HepG2 (cell line): ENCODE data around the gene TSPAN13. TPM values are rescaled to one million over a fixed set of nuclear protein-coding genes. Genes with fewer than 3 reads are reported as not detected.

Source experiments
- ATAC-seq: fragments of 200-7000 bp; cut with Tn5 transposase; 3 replicates; pipeline ENCODE4 v1.9.1; 2020; ENCODE audit warnings: mild to moderate bottlenecking, moderate library complexity
- BruUV-seq: library from RNA; stranded (reverse); fragments of 400-500 nt; replicated peaks from 2 replicates; lab custom pipeline; 2021; lab: Mats Ljungman, UMichigan
- CTCF ChIA-PET: fragments of 300-600 bp; formaldehyde crosslinking; extraction: SDS; loops from one replicate; lab custom pipeline; 2021; ENCODE audit warnings: low total read pairs, inconsistent platforms, low intra/inter-chr PET ratio; lab: Yijun Ruan, JAX
- POLR2A ChIA-PET: fragments of 350-600 bp; sonication (Branson Sonifier 250); formaldehyde crosslinking; loops from one replicate; lab custom pipeline; 2020; ENCODE audit warnings: antibody characterized with exemption, inconsistent platforms; lab: Yijun Ruan, JAX
- DNase-seq: peaks from one replicate; pipeline ENCODE4 v3.0.0-alpha.2; 2015; ENCODE audit warnings: low spot score
- FAIRE-seq: peaks from 3 replicates; lab custom pipeline; 2011; peaks lifted over from hg19 to GRCh38; lab: Jason Lieb, UNC
- H2AFZ ChIP-seq: one replicate; pipeline ENCODE4 v1.6.1; 2011; ENCODE audit warnings: low read length, inconsistent platforms
- H3K27ac ChIP-seq: fragments of 300-600 bp; 3 replicates; pipeline ENCODE4 v1.8.0; 2011; ENCODE audit warnings: mixed run types, mild to moderate bottlenecking, mixed read lengths, low read length, inconsistent platforms; ENCODE audit not compliant: insufficient read depth; ENCODE audit errors: extremely low read length
- H3K27me3 ChIP-seq, 2 experiments: fragments of 200-600 bp in 1 of 2; 2 replicates in 1 of 2; 3 replicates in 1 of 2; pipeline versions ENCODE4 v1.6.0 to v1.8.0; 2011; ENCODE audit warnings: low read length in 2 of 2, mild to moderate bottlenecking in 2 of 2, moderate library complexity in 2 of 2, inconsistent platforms in 1 of 2; ENCODE audit not compliant: insufficient read depth in 2 of 2, control insufficient read depth in 1 of 2
- H3K36me3 ChIP-seq, 2 experiments: fragments of 200-600 bp in 1 of 2; replicated peaks in 1 of 2; 2 replicates in 1 of 2; 3 replicates in 1 of 2; pipeline versions ENCODE4 v1.5.1 to v1.8.0; 2011; ENCODE audit warnings: low read length in 2 of 2, inconsistent platforms in 1 of 2; ENCODE audit not compliant: insufficient read depth in 2 of 2, control insufficient read depth in 1 of 2
- H3K4me1 ChIP-seq: 2 replicates; pipeline ENCODE4 v1.5.1; 2012; ENCODE audit warnings: low read length, inconsistent platforms; ENCODE audit not compliant: insufficient read depth
- H3K4me2 ChIP-seq: 2 replicates; pipeline ENCODE4 v1.6.0; 2011; ENCODE audit warnings: low read depth, low read length, inconsistent platforms
- H3K4me3 ChIP-seq, 3 experiments: fragments of 200-600 bp in 1 of 3; sonication (generic), shearing (Covaris generic) in 1 of 3; replicated peaks in 1 of 3; 2 replicates each; pipeline ENCODE4 v1.5.1; 2011 to 2016; ENCODE audit warnings: low read length in 3 of 3, inconsistent platforms in 2 of 3, low read depth in 2 of 3, mild to moderate bottlenecking in 2 of 3, control low read depth in 1 of 3, mixed read lengths in 1 of 3; ENCODE audit not compliant: insufficient read depth in 1 of 3
- H3K79me2 ChIP-seq: one replicate; pipeline ENCODE4 v1.6.1; 2011; ENCODE audit warnings: low read length, inconsistent platforms; ENCODE audit not compliant: insufficient read depth
- H3K9ac ChIP-seq: 2 replicates; pipeline ENCODE4 v1.6.0; 2011; ENCODE audit warnings: mild to moderate bottlenecking, low read depth, low read length, inconsistent platforms; ENCODE audit not compliant: insufficient read depth
- H3K9me3 ChIP-seq: 2 replicates; pipeline ENCODE4 v1.5.1; 2012; ENCODE audit warnings: mild to moderate bottlenecking, low read length
- H4K20me1 ChIP-seq: 2 replicates; pipeline ENCODE4 v1.6.0; 2011; ENCODE audit warnings: inconsistent platforms, mild to moderate bottlenecking, low read length, moderate library complexity; ENCODE audit not compliant: insufficient read depth
- HNRNPUL1 ChIP-seq: fragments of 200-400 bp; formaldehyde crosslinking; IDR thresholded peaks from 2 replicates; pipeline ENCODE4 v1.6.1; 2017; ENCODE audit warnings: low read depth, mild to moderate bottlenecking, low read length, moderate library complexity
- KAT2B ChIP-seq: fragments of 150-350 bp; IDR thresholded peaks from 2 replicates; pipeline ENCODE4 v1.6.1; 2014; ENCODE audit warnings: low read depth, low read length, borderline replicate concordance
- MATR3 ChIP-seq: sonication (generic); formaldehyde crosslinking; IDR thresholded peaks from 2 replicates; pipeline ENCODE4 v1.4.0; 2020; ENCODE audit warnings: missing genetic modification reagents
- RORA ChIP-seq: sonication (generic); formaldehyde crosslinking; IDR thresholded peaks from 2 replicates; pipeline ENCODE4 v1.5.0; 2020; ENCODE audit warnings: mild to moderate bottlenecking, missing genetic modification reagents, moderate library complexity
- SMC3 ChIP-seq: IDR thresholded peaks from 2 replicates; pipeline ENCODE4 v1.6.1; 2011; ENCODE audit warnings: low read length, improper control_type of control experiment
- SRF ChIP-seq: IDR thresholded peaks from 2 replicates; pipeline ENCODE4 v1.6.1; 2011; ENCODE audit warnings: mild to moderate bottlenecking, low read depth, low read length, moderate library complexity
- ZFP62 ChIP-seq: sonication (generic); formaldehyde crosslinking; IDR thresholded peaks from 2 replicates; pipeline ENCODE4 v1.4.0; 2020; ENCODE audit warnings: missing genetic modification reagents
- ZNF121 ChIP-seq: sonication (generic); formaldehyde crosslinking; IDR thresholded peaks from 2 replicates; pipeline ENCODE4 v1.5.0; 2020; ENCODE audit warnings: mild to moderate bottlenecking, missing genetic modification reagents
- ZNF431 ChIP-seq: sonication (generic); formaldehyde crosslinking; IDR thresholded peaks from 2 replicates; pipeline ENCODE4 v1.9.0; 2022; ENCODE audit warnings: missing genetic modification reagents, low read depth, mild to moderate bottlenecking, borderline replicate concordance
- ZNF501 ChIP-seq: sonication (generic); formaldehyde crosslinking; IDR thresholded peaks from 2 replicates; pipeline ENCODE4 v1.5.1; 2020; ENCODE audit warnings: mild to moderate bottlenecking, moderate library complexity, missing genetic modification reagents
- ZNF563 ChIP-seq: sonication (generic); formaldehyde crosslinking; IDR thresholded peaks from 2 replicates; pipeline ENCODE4 v1.8.0; 2022; ENCODE audit warnings: mild to moderate bottlenecking, moderate library complexity, missing genetic modification reagents
- WGBS: methylation state at CpG from one replicate; pipeline ENCODE4 v1.1.6; 2017; ENCODE audit warnings: low lambda C conversion rate; 5-methylcytosine and 5-hydroxymethylcytosine counted together
- in situ Hi-C: cut with HindIII; loops from 2 replicates; pipeline ENCODE4 v1.10.0; 2017; ENCODE audit warnings: low pct_unique_long_range_greater_than_20kb; ENCODE audit not compliant: extremely low pct_ligation_motif_present
- intact Hi-C: fragments of 100-400 bp; cut with micrococcal nuclease; formaldehyde crosslinking; loops from one replicate; pipeline ENCODE4 v1.10.0; 2022; ENCODE audit not compliant: unreplicated experiment
- polyA plus RNA-seq, 8 experiments: library from polyadenylated mRNA; depleted of rRNA in 3 of 8; stranded (reverse) in 7 of 8; unstranded in 1 of 8; fragments of >200 nt; fragmentation: Illumina TruSeq in 4 of 8; extraction: Trizol in 4 of 8; gene quantifications; 2 replicates each; pipeline versions ENCODE4 v1.2.1 to v1.2.3, GENCODE V29; 2011 to 2016; ENCODE audit warnings: low read depth in 4 of 8, missing spikeins in 1 of 8, mixed read lengths in 1 of 8; ENCODE audit not compliant: insufficient read depth in 1 of 8
- total RNA-seq, 5 experiments: library from RNA; depleted of rRNA; stranded (reverse); fragments of >200 nt; fragmentation: Illumina TruSeq; extraction: Trizol; gene quantifications; 2 replicates each; pipeline ENCODE4 v1.2.3, GENCODE V29; 2016; ENCODE audit warnings: low read depth in 1 of 5
- TF ChIP-seq, protein P1 (sequence below): sonication (generic); formaldehyde crosslinking; IDR thresholded peaks from 2 replicates; pipeline ENCODE4 v1.4.0; 2020; ENCODE audit warnings: mild to moderate bottlenecking, missing genetic modification reagents
- TF ChIP-seq, protein P2 (sequence below): IDR thresholded peaks from 2 replicates; pipeline ENCODE4 v1.6.1; 2016
- TF ChIP-seq, protein P3 (sequence below): sonication (generic); formaldehyde crosslinking; IDR thresholded peaks from 2 replicates; pipeline ENCODE4 v1.4.0; 2020; ENCODE audit warnings: mild to moderate bottlenecking, missing genetic modification reagents

Gene TSPAN13
- total and polyA plus RNA-seq, 2 of the 13 experiments (the other 11 are each of a cell fraction or from before 2014, with no cell fraction given): 5.8 to 6.2 TPM

DNA sequence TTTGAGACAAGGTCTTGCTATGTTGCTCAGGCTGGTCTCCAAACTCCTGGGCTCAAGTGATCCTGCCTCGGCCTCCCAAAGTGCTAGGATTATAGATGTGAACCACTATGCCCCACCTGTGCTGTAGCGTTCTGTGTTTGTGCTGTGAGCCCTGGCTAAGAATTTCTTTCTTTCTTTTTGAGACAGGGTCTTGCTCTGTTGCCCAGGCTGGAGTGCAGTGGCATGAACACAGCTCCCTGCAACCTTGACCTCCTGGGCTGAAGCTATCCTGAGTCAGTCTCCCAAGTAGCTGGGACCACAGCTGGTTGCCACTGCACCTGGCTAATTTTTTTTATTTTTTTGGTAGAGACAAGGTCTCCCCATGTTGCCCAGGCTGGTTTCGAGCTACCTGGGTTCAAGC is 11.4 kb downstream of the TSPAN13 start:
- in situ Hi-C loops (no loop called here), intact Hi-C loops (no loop called here)
- Histone ChIP-seq H3K9ac (no peak overlapping the region), H3K79me2 (no peaks in the 10 kb centered on the region), H3K4me2 (no peak overlapping the region), H3K27ac (no peak overlapping the region), H3K27me3 (no peaks in the 10 kb centered on the region), H2AFZ (no peak overlapping the region), H4K20me1 (no peaks in the 10 kb centered on the region), H3K9me3 (no peaks in the 10 kb centered on the region), H3K4me3 (no peak overlapping the region), H3K4me1 (no peaks in the 10 kb centered on the region)
- ChIA-PET CTCF (no interaction called here), POLR2A (no interaction called here)
- no peak for FAIRE-seq
- BruUV-seq: no TSS peak
- ATAC-seq: no peak
- no peak for DNase-seq
- 51% methylated on average over 3 of the region's 3 CpGs for WGBS
- no peak for TF ChIP-seq RORA (CRISPR knock-in tag)
- TF ChIP-seq, protein P1, sequence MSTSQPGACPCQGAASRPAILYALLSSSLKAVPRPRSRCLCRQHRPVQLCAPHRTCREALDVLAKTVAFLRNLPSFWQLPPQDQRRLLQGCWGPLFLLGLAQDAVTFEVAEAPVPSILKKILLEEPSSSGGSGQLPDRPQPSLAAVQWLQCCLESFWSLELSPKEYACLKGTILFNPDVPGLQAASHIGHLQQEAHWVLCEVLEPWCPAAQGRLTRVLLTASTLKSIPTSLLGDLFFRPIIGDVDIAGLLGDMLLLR: no peak
- peak; percentile 61 for TF ChIP-seq ZNF121 (CRISPR knock-in tag)
- TF ChIP-seq, all 625 proteins: peak for 1
- no peaks in the 10 kb centered on the region for H3K36me3 ChIP-seq

DNA sequence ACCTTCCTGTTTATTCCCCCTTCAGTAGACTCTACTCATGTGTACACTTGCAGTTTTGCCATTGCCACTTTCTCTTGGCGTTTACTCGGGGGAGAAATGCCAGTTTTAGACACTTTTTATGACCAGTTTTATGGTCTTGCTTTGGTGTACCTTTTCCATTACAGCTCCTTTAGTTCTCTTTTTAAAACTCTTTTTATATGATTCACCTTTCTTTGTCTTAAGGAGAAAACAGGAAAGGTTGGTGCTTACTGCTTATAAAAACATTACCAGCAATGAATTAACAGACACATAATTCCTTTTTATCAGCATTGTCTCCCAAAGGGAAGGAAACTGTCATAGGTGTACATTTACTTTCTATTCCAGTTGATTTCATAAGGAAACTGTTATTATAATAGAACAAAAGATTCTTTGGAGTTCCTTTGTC is 11.9 kb downstream of the TSPAN13 start:
- BruUV-seq: no TSS peak
- FAIRE-seq (no peak), ATAC-seq (no peak), DNase-seq (no peak)
- Histone ChIP-seq H3K36me3 (no peaks in the 10 kb centered on the region), H3K4me3 (no peak overlapping the region), H3K9me3 (no peaks in the 10 kb centered on the region), H3K4me1 (no peaks in the 10 kb centered on the region), H3K79me2 (no peaks in the 10 kb centered on the region), H3K27ac (no peak overlapping the region), H2AFZ (no peak overlapping the region), H4K20me1 (no peaks in the 10 kb centered on the region), H3K9ac (no peak overlapping the region), H3K27me3 (no peaks in the 10 kb centered on the region), H3K4me2 (no peak overlapping the region)
- intact Hi-C loops: no loop called here
- CTCF ChIA-PET: no interaction called here
- in situ Hi-C loops: no loop called here
- POLR2A ChIA-PET: no interaction called here
- WGBS: 71% methylated on average over 2 of the region's 2 CpGs
- TF ChIP-seq ZNF563 (CRISPR knock-in tag) (no peak), SMC3 (no peak), KAT2B (no peak), SRF (no peak), ZFP62 (CRISPR knock-in tag) (no peak), ZNF501 (CRISPR knock-in tag) (no peak), HNRNPUL1 (no peak), MATR3 (no peak), ZNF431 (CRISPR knock-in tag) (no peak)
- TF ChIP-seq, protein P2, sequence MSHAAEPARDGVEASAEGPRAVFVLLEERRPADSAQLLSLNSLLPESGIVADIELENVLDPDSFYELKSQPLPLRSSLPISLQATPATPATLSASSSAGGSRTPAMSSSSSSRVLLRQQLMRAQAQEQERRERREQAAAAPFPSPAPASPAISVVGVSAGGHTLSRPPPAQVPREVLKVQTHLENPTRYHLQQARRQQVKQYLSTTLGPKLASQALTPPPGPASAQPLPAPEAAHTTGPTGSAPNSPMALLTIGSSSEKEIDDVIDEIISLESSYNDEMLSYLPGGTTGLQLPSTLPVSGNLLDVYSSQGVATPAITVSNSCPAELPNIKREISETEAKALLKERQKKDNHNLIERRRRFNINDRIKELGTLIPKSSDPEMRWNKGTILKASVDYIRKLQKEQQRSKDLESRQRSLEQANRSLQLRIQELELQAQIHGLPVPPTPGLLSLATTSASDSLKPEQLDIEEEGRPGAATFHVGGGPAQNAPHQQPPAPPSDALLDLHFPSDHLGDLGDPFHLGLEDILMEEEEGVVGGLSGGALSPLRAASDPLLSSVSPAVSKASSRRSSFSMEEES (CRISPR knock-in tag): no peak
- TF ChIP-seq, protein P3, sequence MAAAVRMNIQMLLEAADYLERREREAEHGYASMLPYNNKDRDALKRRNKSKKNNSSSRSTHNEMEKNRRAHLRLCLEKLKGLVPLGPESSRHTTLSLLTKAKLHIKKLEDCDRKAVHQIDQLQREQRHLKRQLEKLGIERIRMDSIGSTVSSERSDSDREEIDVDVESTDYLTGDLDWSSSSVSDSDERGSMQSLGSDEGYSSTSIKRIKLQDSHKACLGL (CRISPR knock-in tag): no peak
